Dermis lymphatic vessel endothelial cell (primary cell): Measurements from ENCODE around the gene CHST2. TPM values are rescaled to one million over a fixed set of nuclear protein-coding genes. Genes with fewer than 3 reads are reported as not detected.

Experiments used
- total RNA-seq: library from RNA; depleted of rRNA; stranded (reverse); fragments of >200 nt; gene quantifications from 2 replicates; pipeline ENCODE4 v1.2.1, GENCODE V29; 2014

CHST2 gene, protein sequence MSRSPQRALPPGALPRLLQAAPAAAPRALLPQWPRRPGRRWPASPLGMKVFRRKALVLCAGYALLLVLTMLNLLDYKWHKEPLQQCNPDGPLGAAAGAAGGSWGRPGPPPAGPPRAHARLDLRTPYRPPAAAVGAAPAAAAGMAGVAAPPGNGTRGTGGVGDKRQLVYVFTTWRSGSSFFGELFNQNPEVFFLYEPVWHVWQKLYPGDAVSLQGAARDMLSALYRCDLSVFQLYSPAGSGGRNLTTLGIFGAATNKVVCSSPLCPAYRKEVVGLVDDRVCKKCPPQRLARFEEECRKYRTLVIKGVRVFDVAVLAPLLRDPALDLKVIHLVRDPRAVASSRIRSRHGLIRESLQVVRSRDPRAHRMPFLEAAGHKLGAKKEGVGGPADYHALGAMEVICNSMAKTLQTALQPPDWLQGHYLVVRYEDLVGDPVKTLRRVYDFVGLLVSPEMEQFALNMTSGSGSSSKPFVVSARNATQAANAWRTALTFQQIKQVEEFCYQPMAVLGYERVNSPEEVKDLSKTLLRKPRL
- 2.3 TPM in 2 replicates for total RNA-seq

GRCh38 chr3:143119009-143119914 lies at the start of gene CHST2:
CHST2 (plus strand) TSS chr3:143119771; CDS start chr3:143120817, 1,046 bp downstream.

Other genes with a start within 250 kb of the CHST2 start
- gene PCOLCE2, start 230.7 kb upstream of the CHST2 start, total RNA-seq, result 0.22 TPM in 1 of 2 replicates, not detected in the other
- not detected in 2 replicates for gene PAQR9, start 156.1 kb upstream of the CHST2 start, total RNA-seq
- gene U2SURP, start 118.2 kb upstream of the CHST2 start, total RNA-seq, result 28.1 and 39.2 TPM in 2 replicates